ENCODE measurements around the gene ADRB1. TPM values are rescaled to one million over a fixed set of nuclear protein-coding genes. Genes with fewer than 3 reads are reported as not detected.

The ADRB1 gene
- under 1 TPM; 0.22 to 0.46 TPM for polyA plus RNA-seq

GRCh38 chr10:114043532-114044246 lies at the start of gene ADRB1:
TSS of gene ADRB1 (plus strand) at chr10:114043866. CDS start at chr10:114044133, 267 bp downstream.
- Histone ChIP-seq H3K4me1 (ENCODE audit: control insufficient read depth in 2 of 2, insufficient read depth in 2 of 2, low read length in 1 of 2) (peaks cover 3 to 12% of the 10 kb centered on the region in 2 donors), H3K36me3 (ENCODE audit: control insufficient read depth in 2 of 2, insufficient read depth in 2 of 2, low read length in 1 of 2) (no peaks in the 10 kb centered on the region), H3K27me3 (ENCODE audit: control insufficient read depth in 1 of 2, insufficient read depth in 2 of 2, low read length in 2 of 2) (peaks cover 0 to 9% of the 10 kb centered on the region in 2 donors), H3K4me3 (ENCODE audit: low read depth in 1 of 2, low read length in 2 of 2) (peak within 1 kb of the TSS; percentile 37 to 46), H3K9me3 (ENCODE audit: control insufficient read depth in 2 of 2, insufficient read depth in 1 of 2, low read depth in 1 of 2, low read length in 1 of 2) (no peaks in the 10 kb centered on the region), H3K27ac (ENCODE audit: low read depth in 2 of 2, low read length in 1 of 2) (peak within 1 kb of the TSS; percentile 76 to 83)
- WGBS, 2 donors = 1% methylated on average over 38 to 90 of the region's 90 CpGs

GRCh38 chr10:113995201-113995600 lies 48.5 kb upstream of the ADRB1 start:
- Histone ChIP-seq H3K27ac (ENCODE audit: low read depth in 2 of 2, low read length in 1 of 2) (no peak overlapping the region), H3K27me3 (ENCODE audit: control insufficient read depth in 1 of 2, insufficient read depth in 2 of 2, low read length in 2 of 2) (no peaks in the 10 kb centered on the region), H3K9me3 (ENCODE audit: control insufficient read depth in 2 of 2, insufficient read depth in 1 of 2, low read depth in 1 of 2, low read length in 1 of 2) (no peaks in the 10 kb centered on the region), H3K4me3 (ENCODE audit: low read depth in 1 of 2, low read length in 2 of 2) (no peak overlapping the region), H3K36me3 (ENCODE audit: control insufficient read depth in 2 of 2, insufficient read depth in 2 of 2, low read length in 1 of 2) (no peaks in the 10 kb centered on the region), H3K4me1 (ENCODE audit: control insufficient read depth in 2 of 2, insufficient read depth in 2 of 2, low read length in 1 of 2) (peaks cover 3 to 4% of the 10 kb centered on the region in 2 donors)
- 83 to 88% methylated on average over 2 of the region's 2 CpGs for WGBS, 2 donors

GRCh38 chr10:113997428-113997827 lies 46.2 kb upstream of the ADRB1 start:
- Histone ChIP-seq H3K36me3 (ENCODE audit: control insufficient read depth in 2 of 2, insufficient read depth in 2 of 2, low read length in 1 of 2) (no peaks in the 10 kb centered on the region), H3K27me3 (ENCODE audit: control insufficient read depth in 1 of 2, insufficient read depth in 2 of 2, low read length in 2 of 2) (no peaks in the 10 kb centered on the region), H3K4me1 (ENCODE audit: control insufficient read depth in 2 of 2, insufficient read depth in 2 of 2, low read length in 1 of 2) (peaks cover under 1 to 4% of the 10 kb centered on the region in 2 donors), H3K4me3 (ENCODE audit: low read depth in 1 of 2, low read length in 2 of 2) (no peak overlapping the region), H3K9me3 (ENCODE audit: control insufficient read depth in 2 of 2, insufficient read depth in 1 of 2, low read depth in 1 of 2, low read length in 1 of 2) (no peaks in the 10 kb centered on the region), H3K27ac (ENCODE audit: low read depth in 2 of 2, low read length in 1 of 2) (no peak overlapping the region)
- 59 to 66% methylated on average over 8 of the region's 8 CpGs for WGBS, 2 donors

- H3K36me3 ChIP-seq (ENCODE audit: control insufficient read depth in 2 of 2, insufficient read depth in 2 of 2, low read length in 1 of 2) = no peaks in the 10 kb centered on the region
- 54 to 71% methylated on average over 5 of the region's 5 CpGs for WGBS, 2 donors
- H3K27ac ChIP-seq (ENCODE audit: low read depth in 2 of 2, low read length in 1 of 2) = no peak overlapping the region
- H3K4me3 ChIP-seq (ENCODE audit: low read depth in 1 of 2, low read length in 2 of 2) = no peak overlapping the region
- no peaks in the 10 kb centered on the region for H3K27me3 ChIP-seq (ENCODE audit: control insufficient read depth in 1 of 2, insufficient read depth in 2 of 2, low read length in 2 of 2)
- no peaks in the 10 kb centered on the region for H3K9me3 ChIP-seq (ENCODE audit: control insufficient read depth in 2 of 2, insufficient read depth in 1 of 2, low read depth in 1 of 2, low read length in 1 of 2)
- peaks cover 0 to 4% of the 10 kb centered on the region in 2 donors for H3K4me1 ChIP-seq (ENCODE audit: control insufficient read depth in 2 of 2, insufficient read depth in 2 of 2, low read length in 1 of 2)
Measured at GRCh38 chr10:113999531-113999930, 44.1 kb upstream of the ADRB1 start.

GRCh38 chr10:114000457-114001010 lies 43.1 kb upstream of the ADRB1 start:
- Histone ChIP-seq H3K36me3 (ENCODE audit: control insufficient read depth in 2 of 2, insufficient read depth in 2 of 2, low read length in 1 of 2) (no peaks in the 10 kb centered on the region), H3K4me1 (ENCODE audit: control insufficient read depth in 2 of 2, insufficient read depth in 2 of 2, low read length in 1 of 2) (peaks cover 0 to 4% of the 10 kb centered on the region in 2 donors), H3K4me3 (ENCODE audit: low read depth in 1 of 2, low read length in 2 of 2) (no peak overlapping the region), H3K27ac (ENCODE audit: low read depth in 2 of 2, low read length in 1 of 2) (no peak overlapping the region), H3K9me3 (ENCODE audit: control insufficient read depth in 2 of 2, insufficient read depth in 1 of 2, low read depth in 1 of 2, low read length in 1 of 2) (no peaks in the 10 kb centered on the region), H3K27me3 (ENCODE audit: control insufficient read depth in 1 of 2, insufficient read depth in 2 of 2, low read length in 2 of 2) (no peaks in the 10 kb centered on the region)
- whole genome bisulfite sequencing, 2 donors = 78 to 79% methylated on average over 6 of the region's 6 CpGs

GRCh38 chr10:114002422-114002821 lies 41.2 kb upstream of the ADRB1 start:
- no peaks in the 10 kb centered on the region for H3K27me3 ChIP-seq (ENCODE audit: control insufficient read depth in 1 of 2, insufficient read depth in 2 of 2, low read length in 2 of 2)
- H3K36me3 ChIP-seq (ENCODE audit: control insufficient read depth in 2 of 2, insufficient read depth in 2 of 2, low read length in 1 of 2) = no peaks in the 10 kb centered on the region
- 79 to 82% methylated on average over 7 of the region's 7 CpGs for WGBS, 2 donors
- no peaks in the 10 kb centered on the region for H3K9me3 ChIP-seq (ENCODE audit: control insufficient read depth in 2 of 2, insufficient read depth in 1 of 2, low read depth in 1 of 2, low read length in 1 of 2)
- peaks cover 0 to 2% of the 10 kb centered on the region in 2 donors for H3K4me1 ChIP-seq (ENCODE audit: control insufficient read depth in 2 of 2, insufficient read depth in 2 of 2, low read length in 1 of 2)
- no peak overlapping the region for H3K27ac ChIP-seq (ENCODE audit: low read depth in 2 of 2, low read length in 1 of 2)
- H3K4me3 ChIP-seq (ENCODE audit: low read depth in 1 of 2, low read length in 2 of 2) = no peak overlapping the region

- 82 to 88% methylated on average over 9 of the region's 9 CpGs for WGBS, 2 donors
- no peaks in the 10 kb centered on the region for H3K36me3 ChIP-seq (ENCODE audit: control insufficient read depth in 2 of 2, insufficient read depth in 2 of 2, low read length in 1 of 2)
Measured at GRCh38 chr10:114003161-114003941, 40.3 kb upstream of the ADRB1 start.

GRCh38 chr10:114009281-114009996 lies 34.2 kb upstream of the ADRB1 start:
- no peaks in the 10 kb centered on the region for H3K4me1 ChIP-seq (ENCODE audit: control insufficient read depth in 2 of 2, insufficient read depth in 2 of 2, low read length in 1 of 2)
- no peaks in the 10 kb centered on the region for H3K9me3 ChIP-seq (ENCODE audit: control insufficient read depth in 2 of 2, insufficient read depth in 1 of 2, low read depth in 1 of 2, low read length in 1 of 2)
- H3K27me3 ChIP-seq (ENCODE audit: control insufficient read depth in 1 of 2, insufficient read depth in 2 of 2, low read length in 2 of 2) = no peaks in the 10 kb centered on the region
- 77 to 83% methylated on average over 5 of the region's 5 CpGs for WGBS, 2 donors
- H3K4me3 ChIP-seq (ENCODE audit: low read depth in 1 of 2, low read length in 2 of 2) = no peak overlapping the region
- H3K27ac ChIP-seq (ENCODE audit: low read depth in 2 of 2, low read length in 1 of 2) = no peak overlapping the region
- no peaks in the 10 kb centered on the region for H3K36me3 ChIP-seq (ENCODE audit: control insufficient read depth in 2 of 2, insufficient read depth in 2 of 2, low read length in 1 of 2)

More at GRCh38 chr10:114003161-114003941, 40.3 kb upstream of the ADRB1 start:
- H3K4me1 ChIP-seq (ENCODE audit: control insufficient read depth in 2 of 2, insufficient read depth in 2 of 2, low read length in 1 of 2) = no peaks in the 10 kb centered on the region
- H3K27me3 ChIP-seq (ENCODE audit: control insufficient read depth in 1 of 2, insufficient read depth in 2 of 2, low read length in 2 of 2) = no peaks in the 10 kb centered on the region
- H3K9me3 ChIP-seq (ENCODE audit: control insufficient read depth in 2 of 2, insufficient read depth in 1 of 2, low read depth in 1 of 2, low read length in 1 of 2) = no peaks in the 10 kb centered on the region
- no peak overlapping the region for H3K27ac ChIP-seq (ENCODE audit: low read depth in 2 of 2, low read length in 1 of 2)
- no peak overlapping the region for H3K4me3 ChIP-seq (ENCODE audit: low read depth in 1 of 2, low read length in 2 of 2)

- no peaks in the 10 kb centered on the region for H3K27me3 ChIP-seq (ENCODE audit: control insufficient read depth in 1 of 2, insufficient read depth in 2 of 2, low read length in 2 of 2)
- H3K4me1 ChIP-seq (ENCODE audit: control insufficient read depth in 2 of 2, insufficient read depth in 2 of 2, low read length in 1 of 2) = no peaks in the 10 kb centered on the region
- no peaks in the 10 kb centered on the region for H3K36me3 ChIP-seq (ENCODE audit: control insufficient read depth in 2 of 2, insufficient read depth in 2 of 2, low read length in 1 of 2)
- WGBS, 2 donors = 73% methylated on average over 2 of the region's 2 CpGs
- H3K27ac ChIP-seq (ENCODE audit: low read depth in 2 of 2, low read length in 1 of 2) = no peak overlapping the region
- no peak overlapping the region for H3K4me3 ChIP-seq (ENCODE audit: low read depth in 1 of 2, low read length in 2 of 2)
- H3K9me3 ChIP-seq (ENCODE audit: control insufficient read depth in 2 of 2, insufficient read depth in 1 of 2, low read depth in 1 of 2, low read length in 1 of 2) = no peaks in the 10 kb centered on the region
Measured at GRCh38 chr10:114010316-114010715, 33.4 kb upstream of the ADRB1 start.
